CD4-positive, alpha-beta T cell treated with Interleukin-10 for 1 hour (primary cell): ENCODE measurements around the gene RAP1GAP2.
"Not testable (repeated sequence)": the region's sequence is repeated elsewhere in the genome, so short reads cannot be mapped to it uniquely, and the experiment has no call there.

ENCODE experiments used
- DNase-seq: peaks from one replicate; pipeline ENCODE4 v3.0.0-alpha.2; 2020

Gene RAP1GAP2

GRCh38 chr17:2978991-2979390 is 182.8 kb downstream of the RAP1GAP2 start:
- DNase-seq, result no peak

- DNase-seq, result no peak
Observed at GRCh38 chr17:2980211-2980903, 184.1 kb downstream of the RAP1GAP2 start.

GRCh38 chr17:2980904-2981246 is 184.6 kb downstream of the RAP1GAP2 start:
- DNase-seq, result no peak

- DNase-seq, result no peak
Observed at GRCh38 chr17:2981325-2981724, 185.1 kb downstream of the RAP1GAP2 start.

- no peak for DNase-seq
Observed at GRCh38 chr17:2982854-2983253, 186.6 kb downstream of the RAP1GAP2 start.

GRCh38 chr17:2983255-2983654 is 187.0 kb downstream of the RAP1GAP2 start:
- DNase-seq, result no peak

GRCh38 chr17:2985318-2985717 is 189.1 kb downstream of the RAP1GAP2 start:
- DNase-seq, result no peak

GRCh38 chr17:2986925-2987324 is 190.7 kb downstream of the RAP1GAP2 start:
- DNase-seq, result no peak

GRCh38 chr17:2989396-2989795 is 193.2 kb downstream of the RAP1GAP2 start:
- DNase-seq, result not testable (repeated sequence)

GRCh38 chr17:2989855-2990254 is 193.6 kb downstream of the RAP1GAP2 start:
- no peak for DNase-seq

- no peak for DNase-seq
Observed at GRCh38 chr17:2990396-2990795, 194.2 kb downstream of the RAP1GAP2 start.

- DNase-seq, result not testable (repeated sequence)
Observed at GRCh38 chr17:2991396-2992180, 195.3 kb downstream of the RAP1GAP2 start.

GRCh38 chr17:2994441-2994840 is 198.2 kb downstream of the RAP1GAP2 start:
- DNase-seq, result no peak

- no peak for DNase-seq
Observed at GRCh38 chr17:2995377-2995776, 199.1 kb downstream of the RAP1GAP2 start.

- no peak for DNase-seq
Observed at GRCh38 chr17:2995886-2996809, 199.9 kb downstream of the RAP1GAP2 start.

GRCh38 chr17:2996810-2997670 is 200.8 kb downstream of the RAP1GAP2 start:
- no peak for DNase-seq

- not testable (repeated sequence) for DNase-seq
Observed at GRCh38 chr17:2998469-2998901, 202.2 kb downstream of the RAP1GAP2 start.

- no peak for DNase-seq
Observed at GRCh38 chr17:3002538-3003295, 206.5 kb downstream of the RAP1GAP2 start.

GRCh38 chr17:3003296-3004149 is 207.3 kb downstream of the RAP1GAP2 start:
- no peak for DNase-seq

- peak; percentile 53 for DNase-seq
Observed at GRCh38 chr17:3004150-3004801, 208.0 kb downstream of the RAP1GAP2 start.
